GM23338 (cell line): ENCODE measurements around the gene SDC3. TPM values are rescaled to one million over a fixed set of nuclear protein-coding genes. Genes with fewer than 3 reads are reported as not detected.
A peak's percentile ranks its signal among the peaks of the same experiment; 100 is the strongest.

Experiments
- ATAC-seq: fragments of 200-7000 bp; cut with Tn5 transposase; 3 replicates; pipeline ENCODE4 v1.9.1; 2020
- DNase-seq: peaks from one replicate; pipeline ENCODE4 v3.0.0-alpha.2; 2015; ENCODE audit warnings: low spot score
- H2AFZ ChIP-seq: fragments of 200-600 bp; sonication (generic); 2 replicates; pipeline ENCODE4 v1.8.0; 2016; ENCODE audit warnings: antibody characterized with exemption, mild to moderate bottlenecking, moderate library complexity
- H3F3A ChIP-seq: fragments of 200-600 bp; sonication (generic); replicated peaks from 2 replicates; pipeline ENCODE4 v1.8.0; 2017; ENCODE audit warnings: antibody characterized with exemption, mixed run types, low read depth
- H3K27ac ChIP-seq: fragments of 200-600 bp; sonication (generic); 2 replicates; pipeline ENCODE4 v1.6.1; 2016; ENCODE audit warnings: low read depth
- H3K27me3 ChIP-seq: fragments of 200-600 bp; sonication (generic); 2 replicates; pipeline ENCODE4 v1.8.0; 2016; ENCODE audit warnings: mild to moderate bottlenecking, mixed run types, moderate library complexity; ENCODE audit not compliant: insufficient read depth
- H3K36me3 ChIP-seq: fragments of 200-600 bp; sonication (generic); 2 replicates; pipeline ENCODE4 v1.8.0; 2016; ENCODE audit warnings: mild to moderate bottlenecking; ENCODE audit not compliant: insufficient read depth
- H3K4me1 ChIP-seq: fragments of 200-600 bp; sonication (generic); 2 replicates; pipeline ENCODE4 v1.8.0; 2016; ENCODE audit warnings: mild to moderate bottlenecking, moderate library complexity; ENCODE audit not compliant: insufficient read depth
- H3K4me2 ChIP-seq: fragments of 200-600 bp; sonication (generic); 2 replicates; pipeline ENCODE4 v1.7.1; 2017; ENCODE audit warnings: mixed run types
- H3K4me3 ChIP-seq: fragments of 200-600 bp; sonication (generic); 2 replicates; pipeline ENCODE4 v1.6.1; 2016; ENCODE audit warnings: mixed run types
- H3K79me2 ChIP-seq: fragments of 200-600 bp; sonication (generic); replicated peaks from 2 replicates; pipeline ENCODE4 v1.8.0; 2017; ENCODE audit warnings: mild to moderate bottlenecking; ENCODE audit not compliant: insufficient read depth
- H3K9me2 ChIP-seq: fragments of 200-600 bp; sonication (generic); 2 replicates; pipeline ENCODE4 v1.8.0; 2017; ENCODE audit not compliant: insufficient read depth
- H4K20me1 ChIP-seq: fragments of 200-600 bp; sonication (generic); replicated peaks from 2 replicates; pipeline ENCODE4 v1.8.0; 2017; ENCODE audit warnings: mild to moderate bottlenecking; ENCODE audit not compliant: insufficient read depth
- H3K27ac Mint-ChIP-seq: 2 replicates; pipeline ENCODE4 v1.8.0; 2020; ENCODE audit warnings: inconsistent platforms, mild to moderate bottlenecking, moderate library complexity, mixed read lengths
- H3K27me3 Mint-ChIP-seq: 3 replicates; pipeline ENCODE4 v1.8.0; 2022; ENCODE audit warnings: low read depth, mild to moderate bottlenecking, moderate library complexity, mixed read lengths, inconsistent platforms; ENCODE audit not compliant: insufficient read depth, poor library complexity
- H3K36me3 Mint-ChIP-seq: 3 replicates; pipeline ENCODE4 v1.8.0; 2021; ENCODE audit warnings: low read depth, mild to moderate bottlenecking, inconsistent platforms, moderate library complexity, mixed read lengths
- H3K4me1 Mint-ChIP-seq: 3 replicates; pipeline ENCODE4 v1.8.0; 2020; ENCODE audit warnings: mild to moderate bottlenecking, inconsistent platforms, mixed read lengths
- H3K4me3 Mint-ChIP-seq: 3 replicates; pipeline ENCODE4 v1.8.0; 2021; ENCODE audit warnings: moderate library complexity, mild to moderate bottlenecking, inconsistent platforms, mixed read lengths
- H3K9me3 Mint-ChIP-seq: 3 replicates; pipeline ENCODE4 v1.8.0; 2020; ENCODE audit warnings: moderate library complexity, mild to moderate bottlenecking, inconsistent platforms, mixed read lengths
- CREB1 ChIP-seq: fragments of 250-450 bp; sonication (Bioruptor Pico); IDR thresholded peaks from 2 replicates; pipeline ENCODE4 v1.5.0; 2020; ENCODE audit warnings: low read depth, mild to moderate bottlenecking, moderate library complexity
- NANOG ChIP-seq: IDR thresholded peaks from 2 replicates; pipeline ENCODE4 v1.6.1; 2016; ENCODE audit warnings: antibody characterized with exemption, borderline replicate concordance
- POLR2AphosphoS5 ChIP-seq: IDR thresholded peaks from 2 replicates; pipeline ENCODE4 v1.6.1; 2016; ENCODE audit warnings: antibody characterized with exemption, low read depth
- STAT1 ChIP-seq: IDR thresholded peaks from one replicate; pipeline ENCODE4 v1.6.1; 2016; ENCODE audit warnings: antibody characterized with exemption; ENCODE audit not compliant: unreplicated experiment
- ZNF462 ChIP-seq: fragments of 250-450 bp; sonication (Bioruptor Pico); IDR thresholded peaks from 2 replicates; pipeline ENCODE4 v1.5.0; 2020; ENCODE audit warnings: mild to moderate bottlenecking, moderate library complexity
- polyA plus RNA-seq: library from polyadenylated mRNA; unstranded; fragments of >200 nt; fragmentation: Nextera tagmentation; extraction: Ambion mirVana; gene quantifications from 2 replicates; pipeline ENCODE4 v1.2.1, GENCODE V29; 2016
- total RNA-seq: library from RNA; depleted of rRNA; stranded (reverse); fragments of >200 nt; shearing (Covaris generic); gene quantifications from 2 replicates; pipeline ENCODE4 v1.2.3, GENCODE V29; 2014

The SDC3 gene
- total and polyA plus RNA-seq, 2 experiments from 2014 or later, result 5.2 to 29.7 TPM

GRCh38 chr1:30933874-30934252 is 25.3 kb upstream of the SDC3 start:
- no peak overlapping the region for H2AFZ ChIP-seq
- Mint-ChIP-seq H3K36me3 (peaks cover 58% of the 10 kb centered on the region), H3K4me3 (no peak overlapping the region), H3K9me3 (no peaks in the 10 kb centered on the region), H3K27me3 (peaks cover 14% of the 10 kb centered on the region), H3K27ac (peak overlapping the region; percentile 67), H3K4me1 (peaks cover 4% of the 10 kb centered on the region; the same call in 1 of the 3 replicates)
- ATAC-seq, result peak; percentile 7; the same call in 2 of the 3 replicates
- 0 out of 2 replicates have a peak, but pooled peaks cover 2% of the 10 kb centered on the region for H3K79me2 ChIP-seq
- H3K27ac ChIP-seq, result peak overlapping the region; percentile 67
- H3K9me2 ChIP-seq, result no peaks in the 10 kb centered on the region
- no peak for TF ChIP-seq CREB1
- TF ChIP-seq STAT1, result no peak
- peaks cover 27% of the 10 kb centered on the region for H3F3A ChIP-seq
- peaks cover 4% of the 10 kb centered on the region; the same call in 1 of the 2 replicates for H3K4me1 ChIP-seq
- H3K4me3 ChIP-seq, result no peak overlapping the region
- H3K4me2 ChIP-seq, result no peak overlapping the region
- DNase-seq, result peak; percentile 25
- peaks cover 17% of the 10 kb centered on the region for H3K36me3 ChIP-seq
- H3K27me3 ChIP-seq, result no peaks in the 10 kb centered on the region
- H4K20me1 ChIP-seq, result peaks cover 23% of the 10 kb centered on the region

- peaks cover 19% of the 10 kb centered on the region for H3K27me3 Mint-ChIP-seq
- no peaks in the 10 kb centered on the region for H3K9me2 ChIP-seq
- H2AFZ ChIP-seq, result no peak overlapping the region
- no peak overlapping the region for H3K27ac Mint-ChIP-seq
- H3F3A ChIP-seq, result peaks cover 27% of the 10 kb centered on the region
- ATAC-seq (peak; percentile 12), DNase-seq (peak; percentile 35)
- peaks cover 36% of the 10 kb centered on the region for H3K36me3 Mint-ChIP-seq
- H3K9me3 Mint-ChIP-seq, result no peaks in the 10 kb centered on the region
- peak overlapping the region; percentile 84; the same call in 1 of the 2 replicates for H3K27ac ChIP-seq
- peaks cover 7% of the 10 kb centered on the region for H3K4me1 Mint-ChIP-seq
- H3K27me3 ChIP-seq, result no peaks in the 10 kb centered on the region
- no peak overlapping the region for H3K4me2 ChIP-seq
- H3K4me3 ChIP-seq, result no peak overlapping the region
- no peak overlapping the region for H3K4me3 Mint-ChIP-seq
- TF ChIP-seq NANOG (no peak), ZNF462 (CRISPR knock-in tag) (no peak), POLR2AphosphoS5 (peak; percentile 64; the same call in 1 of the 2 replicates)
- no peaks in the 10 kb centered on the region for H3K79me2 ChIP-seq
- H3K36me3 ChIP-seq, result peaks cover 4% of the 10 kb centered on the region; the same call in 1 of the 2 replicates
- peaks cover 19% of the 10 kb centered on the region for H4K20me1 ChIP-seq
- H3K4me1 ChIP-seq, result peaks cover 9% of the 10 kb centered on the region
Observed at GRCh38 chr1:30930631-30931173, 22.1 kb upstream of the SDC3 start.
